ENCODE data around the gene ZNF581. TPM values are rescaled to one million over a fixed set of nuclear protein-coding genes. Genes with fewer than 3 reads are reported as not detected.

ZNF581 gene
- total RNA-seq, 4 donors from 2014 or later, result 9.9 to 17.3 (median 13.7) TPM

DNA sequence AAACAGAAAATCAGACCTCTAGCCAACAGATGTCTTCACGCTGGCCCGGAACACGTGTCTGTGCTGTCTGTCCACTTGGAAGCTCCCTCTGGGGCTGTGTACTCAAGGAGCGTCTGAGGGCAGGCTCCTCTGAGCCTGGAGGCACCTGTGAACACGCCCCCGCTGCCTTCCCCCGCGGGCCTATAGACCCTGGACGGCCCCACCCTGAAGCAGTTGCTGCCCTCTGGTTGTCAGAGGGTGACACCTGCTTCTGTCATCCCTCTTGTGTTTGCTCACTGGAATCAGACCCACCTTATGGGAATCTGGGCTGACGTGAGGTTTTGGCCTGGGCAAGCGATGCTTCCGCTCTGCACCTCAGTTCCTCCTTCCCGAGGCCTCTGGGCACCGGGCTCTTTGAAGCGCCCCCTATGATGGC lies 50.8 kb downstream of the ZNF581 start:
- Histone ChIP-seq H3K4me3 (no peak overlapping the region), H3K27ac (no peak overlapping the region), H3K27me3 (no peaks in the 10 kb centered on the region), H3K9me3 (no peaks in the 10 kb centered on the region), H3K36me3 (peaks cover 3 to 83% of the 10 kb centered on the region in 2 donors), H3K4me1 (no peaks in the 10 kb centered on the region)
- ATAC-seq, result no peak
- in situ Hi-C loops (cut with MboI; ENCODE audit: low sequenced_read_pairs in 4 of 4) (no loop called here), intact Hi-C loops (cut with DNase I; ENCODE audit: low total_unique reads) (no loop called here)
- DNase-seq, result no peak
- TF ChIP-seq, protein P1, sequence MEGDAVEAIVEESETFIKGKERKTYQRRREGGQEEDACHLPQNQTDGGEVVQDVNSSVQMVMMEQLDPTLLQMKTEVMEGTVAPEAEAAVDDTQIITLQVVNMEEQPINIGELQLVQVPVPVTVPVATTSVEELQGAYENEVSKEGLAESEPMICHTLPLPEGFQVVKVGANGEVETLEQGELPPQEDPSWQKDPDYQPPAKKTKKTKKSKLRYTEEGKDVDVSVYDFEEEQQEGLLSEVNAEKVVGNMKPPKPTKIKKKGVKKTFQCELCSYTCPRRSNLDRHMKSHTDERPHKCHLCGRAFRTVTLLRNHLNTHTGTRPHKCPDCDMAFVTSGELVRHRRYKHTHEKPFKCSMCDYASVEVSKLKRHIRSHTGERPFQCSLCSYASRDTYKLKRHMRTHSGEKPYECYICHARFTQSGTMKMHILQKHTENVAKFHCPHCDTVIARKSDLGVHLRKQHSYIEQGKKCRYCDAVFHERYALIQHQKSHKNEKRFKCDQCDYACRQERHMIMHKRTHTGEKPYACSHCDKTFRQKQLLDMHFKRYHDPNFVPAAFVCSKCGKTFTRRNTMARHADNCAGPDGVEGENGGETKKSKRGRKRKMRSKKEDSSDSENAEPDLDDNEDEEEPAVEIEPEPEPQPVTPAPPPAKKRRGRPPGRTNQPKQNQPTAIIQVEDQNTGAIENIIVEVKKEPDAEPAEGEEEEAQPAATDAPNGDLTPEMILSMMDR (IDR thresholded peaks at IDR 0.05 in 4 of 5, conservative IDR thresholded peaks at IDR 0.05 in 1 of 5), result no peak
- no peak for TF ChIP-seq POLR2A (IDR thresholded peaks at IDR 0.05)

DNA sequence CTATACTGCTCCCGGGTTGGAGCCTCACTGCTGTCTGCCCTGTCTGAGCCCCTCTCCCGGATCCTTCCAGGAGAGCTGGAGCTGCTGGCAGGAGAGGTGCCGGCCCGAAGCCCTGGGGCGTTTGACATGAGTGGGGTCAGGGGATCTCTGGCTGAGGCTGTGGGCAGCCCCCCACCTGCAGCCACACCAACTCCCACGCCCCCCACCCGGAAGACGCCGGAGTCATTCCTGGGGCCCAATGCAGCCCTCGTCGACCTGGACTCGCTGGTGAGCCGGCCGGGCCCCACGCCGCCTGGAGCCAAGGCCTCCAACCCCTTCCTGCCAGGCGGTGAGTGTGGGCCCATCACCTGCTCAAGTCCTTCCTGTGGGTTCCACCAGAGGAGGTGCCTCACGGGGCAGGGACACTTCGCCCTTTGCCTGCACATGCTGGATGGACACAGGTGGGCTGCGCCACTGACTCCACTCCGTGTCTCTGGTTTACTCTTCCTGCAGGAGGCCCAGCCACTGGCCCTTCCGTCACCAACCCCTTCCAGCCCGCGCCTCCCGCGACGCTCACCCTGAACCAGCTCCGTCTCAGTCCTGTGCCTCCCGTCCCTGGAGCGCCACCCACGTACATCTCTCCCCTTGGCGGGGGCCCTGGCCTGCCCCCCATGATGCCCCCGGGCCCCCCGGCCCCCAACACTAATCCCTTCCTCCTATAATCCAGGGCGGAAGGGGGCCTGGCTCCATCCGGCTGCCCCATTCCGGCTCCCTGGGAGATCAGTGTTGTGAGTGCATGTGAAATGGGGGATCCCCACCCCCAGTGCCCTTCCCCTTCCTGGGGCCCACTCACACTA lies 51.4 kb downstream of the ZNF581 start:
- in situ Hi-C loops (cut with MboI; ENCODE audit: low sequenced_read_pairs in 4 of 4) (no loop called here), intact Hi-C loops (cut with DNase I; ENCODE audit: low total_unique reads) (no loop called here)
- no peak overlapping the region for H3K4me3 ChIP-seq
- no peaks in the 10 kb centered on the region for H3K9me3 ChIP-seq
- no peak overlapping the region for H3K27ac ChIP-seq
- peaks cover 3 to 77% of the 10 kb centered on the region in 2 donors for H3K36me3 ChIP-seq
- H3K27me3 ChIP-seq, result no peaks in the 10 kb centered on the region
- DNase-seq, result no peak
- no peak for ATAC-seq
- no peak for TF ChIP-seq POLR2A (IDR thresholded peaks at IDR 0.05)
- TF ChIP-seq, protein P1 (IDR thresholded peaks at IDR 0.05 in 4 of 5, conservative IDR thresholded peaks at IDR 0.05 in 1 of 5), result no peak
- H3K4me1 ChIP-seq, result no peaks in the 10 kb centered on the region

Other genes with a start within 250 kb of the ZNF581 start
- 10 to 100 TPM in 3 of 4 donors, 1 to 10 TPM in 1; 7.7 to 14.6 (median 13.4) TPM for gene UBE2S, start 235.9 kb upstream of the ZNF581 start, total RNA-seq
- gene SHISA7, start 200.3 kb upstream of the ZNF581 start, total RNA-seq, result not detected
- 100 to 1,000 TPM in 1 of 4 donors, 10 to 100 TPM in 3; 59.7 to 101 (median 88.7) TPM for gene ISOC2, start 182.0 kb upstream of the ZNF581 start, total RNA-seq
- gene C19orf85, start 178.9 kb upstream of the ZNF581 start, total RNA-seq, result not detected
- 10 to 100 TPM in 3 of 4 donors, 1 to 10 TPM in 1; 7.4 to 22.3 (median 14.1) TPM for gene ZNF628, start 167.0 kb upstream of the ZNF581 start, total RNA-seq
- 1 to 10 TPM in 2 of 4 donors, under 1 TPM in 2; 0.40 to 2.5 (median 1.1) TPM for gene NAT14, start 158.5 kb upstream of the ZNF581 start, total RNA-seq
- gene SSC5D, start 155.2 kb upstream of the ZNF581 start, total RNA-seq, result 1 to 10 TPM in 2 of 4 donors, under 1 TPM in 2; 0.53 to 2.2 (median 1.1) TPM
- gene SBK2, start 106.5 kb upstream of the ZNF581 start, total RNA-seq, result 1 to 10 TPM in 3 of 4 donors, not detected in 1; 1.5 to 3.0 (median 1.6) TPM
- gene SBK3, start 98.1 kb upstream of the ZNF581 start, total RNA-seq, result 10 to 100 TPM in 1 of 4 donors, 1 to 10 TPM in 3; 3.1 to 24.1 (median 6.8) TPM
- 10 to 100 TPM; 15.0 to 19.3 (median 16.8) TPM for gene ZNF579, start 62.8 kb upstream of the ZNF581 start, total RNA-seq
- 10 to 100 TPM in 1 of 4 donors, 1 to 10 TPM in 3; 6.8 to 11.2 (median 7.4) TPM for gene FIZ1, start 44.1 kb upstream of the ZNF581 start, total RNA-seq
- gene ZNF524, start 43.4 kb upstream of the ZNF581 start, total RNA-seq, result 10 to 100 TPM; 35.6 to 61.7 (median 47.0) TPM
- gene ZNF865, start 38.0 kb upstream of the ZNF581 start, total RNA-seq, result 10 to 100 TPM; 10.3 to 23.4 (median 15.2) TPM
- 1 to 10 TPM; 6.0 to 10.0 (median 8.2) TPM for gene ZNF784, start 19.1 kb upstream of the ZNF581 start, total RNA-seq
- gene ZNF580, start 2.6 kb upstream of the ZNF581 start, total RNA-seq, result 10 to 100 TPM in 1 of 4 donors, 1 to 10 TPM in 3; 1.5 to 12.3 (median 7.2) TPM
- gene CCDC106, start 4.6 kb downstream of the ZNF581 start, total RNA-seq, result 10 to 100 TPM in 2 of 4 donors, 1 to 10 TPM in 2; 6.3 to 21.2 (median 12.6) TPM
- gene U2AF2, start 11.4 kb downstream of the ZNF581 start, total RNA-seq, result 10 to 100 TPM; 38.1 to 60.2 (median 50.1) TPM
- gene EPN1, start 31.6 kb downstream of the ZNF581 start, total RNA-seq, result 100 to 1,000 TPM in 3 of 4 donors, 10 to 100 TPM in 1; 58.7 to 214 (median 190) TPM
- gene NLRP9, start 94.8 kb downstream of the ZNF581 start, total RNA-seq, result not detected
- gene RFPL4A, start 115.4 kb downstream of the ZNF581 start, total RNA-seq, result not detected
- not detected for gene RFPL4AL1, start 125.5 kb downstream of the ZNF581 start, total RNA-seq
- not detected for gene NLRP11, start 188.3 kb downstream of the ZNF581 start, total RNA-seq
- gene NLRP4, start 192.9 kb downstream of the ZNF581 start, total RNA-seq, result not detected

Measured in gastrocnemius medialis (tissue), 4 donors.